WERI-Rb-1 (cell line): ENCODE results near the gene ENKD1.

Experiments
- DNase-seq: peaks from one replicate; pipeline ENCODE4 v3.0.0-alpha.2; 2020
- H3K27ac ChIP-seq: fragments of 250-450 bp; sonication (Bioruptor Pico); 2 replicates; pipeline ENCODE4 v1.5.1; 2020; ENCODE audit warnings: mild to moderate bottlenecking, moderate library complexity
- H3K27me3 ChIP-seq: fragments of 250-450 bp; sonication (Bioruptor Pico); 2 replicates; pipeline ENCODE4 v1.5.1; 2021; ENCODE audit warnings: mild to moderate bottlenecking, low read depth, moderate library complexity; ENCODE audit not compliant: insufficient read depth, severe bottlenecking
- H3K36me3 ChIP-seq: fragments of 250-450 bp; sonication (Bioruptor Pico); 2 replicates; pipeline ENCODE4 v1.5.1; 2020; ENCODE audit warnings: mild to moderate bottlenecking, moderate library complexity
- H3K4me3 ChIP-seq: 2 replicates; pipeline ENCODE4 v1.5.1; 2011; ENCODE audit warnings: low read depth, mild to moderate bottlenecking, control low read depth, low read length
- H3K9me3 ChIP-seq: fragments of 250-450 bp; sonication (Bioruptor Pico); 2 replicates; pipeline ENCODE4 v1.5.1; 2021; ENCODE audit warnings: mild to moderate bottlenecking, moderate library complexity; ENCODE audit not compliant: severe bottlenecking
- TF ChIP-seq, protein P1 (sequence below): IDR thresholded peaks from 2 replicates; pipeline ENCODE4 v1.5.1; 2011; ENCODE audit warnings: low read depth, mild to moderate bottlenecking, control low read depth, inconsistent platforms, low read length

Gene ENKD1

GRCh38 chr16:67644038-67644437, 22.5 kb downstream of the ENKD1 start:
- Histone ChIP-seq H3K4me3 (peak overlapping the region; percentile 45; the same call in 1 of the 2 replicates), H3K27ac (no peak overlapping the region; the same call in 1 of the 2 replicates), H3K36me3 (peaks cover 13% of the 10 kb centered on the region), H3K27me3 (no peaks in the 10 kb centered on the region), H3K9me3 (no peaks in the 10 kb centered on the region)
- DNase-seq = no peak
- TF ChIP-seq, protein P1, sequence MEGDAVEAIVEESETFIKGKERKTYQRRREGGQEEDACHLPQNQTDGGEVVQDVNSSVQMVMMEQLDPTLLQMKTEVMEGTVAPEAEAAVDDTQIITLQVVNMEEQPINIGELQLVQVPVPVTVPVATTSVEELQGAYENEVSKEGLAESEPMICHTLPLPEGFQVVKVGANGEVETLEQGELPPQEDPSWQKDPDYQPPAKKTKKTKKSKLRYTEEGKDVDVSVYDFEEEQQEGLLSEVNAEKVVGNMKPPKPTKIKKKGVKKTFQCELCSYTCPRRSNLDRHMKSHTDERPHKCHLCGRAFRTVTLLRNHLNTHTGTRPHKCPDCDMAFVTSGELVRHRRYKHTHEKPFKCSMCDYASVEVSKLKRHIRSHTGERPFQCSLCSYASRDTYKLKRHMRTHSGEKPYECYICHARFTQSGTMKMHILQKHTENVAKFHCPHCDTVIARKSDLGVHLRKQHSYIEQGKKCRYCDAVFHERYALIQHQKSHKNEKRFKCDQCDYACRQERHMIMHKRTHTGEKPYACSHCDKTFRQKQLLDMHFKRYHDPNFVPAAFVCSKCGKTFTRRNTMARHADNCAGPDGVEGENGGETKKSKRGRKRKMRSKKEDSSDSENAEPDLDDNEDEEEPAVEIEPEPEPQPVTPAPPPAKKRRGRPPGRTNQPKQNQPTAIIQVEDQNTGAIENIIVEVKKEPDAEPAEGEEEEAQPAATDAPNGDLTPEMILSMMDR = no peak

DNA sequence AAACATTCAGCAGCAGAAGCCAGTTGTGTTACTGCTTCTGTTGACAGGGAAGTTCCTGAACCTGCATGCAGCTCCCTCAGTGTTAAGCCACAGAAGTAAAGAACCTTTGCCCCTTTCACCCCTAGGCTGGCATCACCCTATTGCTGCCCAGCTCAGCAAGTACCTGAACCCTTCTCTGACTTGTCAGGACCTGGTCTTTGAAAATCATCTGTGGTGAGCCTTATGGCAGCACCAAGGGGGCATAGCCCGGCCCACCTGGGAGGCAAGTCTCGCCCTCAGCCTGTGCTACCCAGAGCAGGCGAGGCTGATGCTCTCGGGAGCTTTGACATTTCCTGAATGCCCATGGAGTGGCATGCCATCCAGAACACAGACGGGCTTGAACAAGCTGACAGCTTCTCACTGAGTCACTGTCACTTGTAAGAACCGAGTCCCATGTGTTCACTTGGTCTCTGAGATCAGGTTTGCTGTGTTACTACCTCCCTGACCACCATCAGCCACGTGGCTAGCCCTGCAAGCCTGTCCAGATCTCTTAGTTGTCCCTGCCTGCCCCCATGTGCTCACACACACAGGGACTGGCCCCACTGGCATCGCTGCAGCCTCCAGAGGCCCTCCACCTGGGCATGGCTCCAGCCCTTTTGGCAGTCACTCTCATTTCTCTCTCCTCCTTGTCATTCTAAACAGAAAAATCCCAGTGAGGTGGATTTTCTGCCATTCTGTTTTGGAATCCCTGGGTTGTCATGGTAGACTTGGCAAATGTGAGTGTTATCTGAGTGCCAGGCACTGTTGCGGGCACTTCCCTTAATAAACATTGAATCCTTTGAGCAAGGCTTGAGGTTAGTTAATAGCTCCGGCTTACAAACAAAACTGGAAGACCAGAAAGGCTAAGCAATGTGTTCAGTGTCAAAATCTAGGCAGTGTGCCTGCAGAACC, 24.5 kb downstream of the ENKD1 start:
- no peaks in the 10 kb centered on the region for H3K9me3 ChIP-seq
- peaks cover 33% of the 10 kb centered on the region for H3K36me3 ChIP-seq
- no peaks in the 10 kb centered on the region for H3K27me3 ChIP-seq
- TF ChIP-seq, protein P1 = no peak
- no peak overlapping the region for H3K27ac ChIP-seq
- no peak for DNase-seq
- H3K4me3 ChIP-seq = no peak overlapping the region

- Histone ChIP-seq H3K4me3 (no peak overlapping the region), H3K9me3 (no peaks in the 10 kb centered on the region), H3K27ac (no peak overlapping the region), H3K27me3 (no peaks in the 10 kb centered on the region), H3K36me3 (peaks cover 68% of the 10 kb centered on the region)
- DNase-seq = no peak
- TF ChIP-seq, protein P1 = no peak
Measured at GRCh38 chr16:67637625-67638024, 28.9 kb downstream of the ENKD1 start.

GRCh38 chr16:67636713-67637112, 29.8 kb downstream of the ENKD1 start:
- Histone ChIP-seq H3K27ac (no peak overlapping the region), H3K4me3 (no peak overlapping the region), H3K36me3 (peaks cover 75% of the 10 kb centered on the region), H3K9me3 (no peaks in the 10 kb centered on the region), H3K27me3 (no peaks in the 10 kb centered on the region)
- TF ChIP-seq, protein P1 = no peak
- no peak for DNase-seq

DNA sequence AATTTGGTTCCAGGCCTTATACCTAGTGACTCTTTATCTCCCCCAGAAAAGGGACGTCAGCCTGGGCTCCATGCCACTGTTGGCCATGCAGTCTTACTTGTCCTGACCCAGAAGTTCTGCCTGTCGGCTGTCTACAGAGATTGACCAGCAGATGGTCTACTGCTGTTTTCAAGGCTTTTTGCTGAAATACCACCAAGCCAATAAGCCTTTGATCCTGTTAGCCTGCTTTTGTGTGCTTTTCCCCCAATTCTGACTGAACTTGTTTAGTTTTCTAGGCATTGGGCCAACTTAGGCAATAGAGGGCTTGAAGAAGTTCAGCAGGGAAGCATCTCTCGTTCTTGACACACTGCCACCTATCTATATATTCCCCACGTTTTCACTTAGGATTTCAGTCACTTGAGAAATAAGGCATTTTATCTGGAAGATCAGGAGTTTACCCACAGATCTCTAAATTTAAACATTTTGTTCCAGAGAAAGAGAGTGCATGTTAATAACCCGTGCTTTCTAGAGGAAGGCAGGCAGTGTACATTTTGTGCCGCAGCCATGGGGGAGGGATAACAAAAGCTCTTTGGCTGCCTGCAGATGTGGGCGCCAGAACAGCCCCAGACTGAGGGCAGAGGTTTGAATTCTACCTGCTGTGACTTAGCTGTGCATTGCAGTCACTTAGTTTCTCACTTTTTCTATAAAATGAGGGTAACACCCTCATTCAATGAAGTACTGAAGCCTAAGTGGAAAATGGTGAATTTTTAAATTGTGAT, 34.0 kb downstream of the ENKD1 start:
- Histone ChIP-seq H3K27me3 (no peaks in the 10 kb centered on the region), H3K36me3 (peaks cover 80% of the 10 kb centered on the region), H3K27ac (no peak overlapping the region), H3K9me3 (no peaks in the 10 kb centered on the region), H3K4me3 (no peak overlapping the region)
- TF ChIP-seq, protein P1 = no peak
- DNase-seq = no peak
